Skeletal muscle tissue (tissue), 5 donors: ENCODE results near the gene PMP22. TPM values are rescaled to one million over a fixed set of nuclear protein-coding genes. Genes with fewer than 3 reads are reported as not detected.

Source experiments
- H3K27ac ChIP-seq: one replicate; pipeline ENCODE4 v1.7.0; 2013; ENCODE audit warnings: mild to moderate bottlenecking, low read depth, low read length, inconsistent platforms
- H3K27me3 ChIP-seq, 3 donors: one replicate each; pipeline ENCODE4 v1.7.0; 2013; ENCODE audit warnings: low read length in 3 of 3; ENCODE audit not compliant: control insufficient read depth in 3 of 3, insufficient read depth in 3 of 3
- H3K36me3 ChIP-seq, 3 donors: one replicate each; pipeline ENCODE4 v1.7.0; 2013; ENCODE audit warnings: low read length in 3 of 3; ENCODE audit not compliant: control insufficient read depth in 3 of 3, insufficient read depth in 3 of 3
- H3K4me1 ChIP-seq, 3 donors: one replicate each; pipeline ENCODE4 v1.7.0; 2013; ENCODE audit warnings: low read length in 3 of 3, mild to moderate bottlenecking in 3 of 3; ENCODE audit not compliant: control insufficient read depth in 3 of 3, insufficient read depth in 3 of 3
- H3K4me3 ChIP-seq, 3 donors: one replicate each; pipeline ENCODE4 v1.7.0; 2013; ENCODE audit warnings: low read length in 3 of 3
- H3K9ac ChIP-seq, 3 donors: one replicate each; pipeline ENCODE4 v1.7.0; 2013; ENCODE audit warnings: low read length in 3 of 3, mild to moderate bottlenecking in 3 of 3, moderate library complexity in 2 of 3, low read depth in 1 of 3
- H3K9me3 ChIP-seq, 3 donors: one replicate each; pipeline ENCODE4 v1.7.0; 2013; ENCODE audit warnings: low read length in 3 of 3; ENCODE audit not compliant: control insufficient read depth in 3 of 3
- small RNA-seq: library from RNA; depleted of rRNA; stranded (forward); fragments of <200 nt; gene quantifications from one replicate; pipeline ENCODE3, GENCODE V24; 2014
- total RNA-seq: library from RNA; depleted of rRNA; stranded (reverse); fragments of >200 nt; gene quantifications from one replicate; pipeline ENCODE4 v1.2.3, GENCODE V29; 2014
- donor health status: Osteomylitis.

The PMP22 gene
- total RNA-seq, 1 donor from 2014 or later = 92.9 TPM

DNA sequence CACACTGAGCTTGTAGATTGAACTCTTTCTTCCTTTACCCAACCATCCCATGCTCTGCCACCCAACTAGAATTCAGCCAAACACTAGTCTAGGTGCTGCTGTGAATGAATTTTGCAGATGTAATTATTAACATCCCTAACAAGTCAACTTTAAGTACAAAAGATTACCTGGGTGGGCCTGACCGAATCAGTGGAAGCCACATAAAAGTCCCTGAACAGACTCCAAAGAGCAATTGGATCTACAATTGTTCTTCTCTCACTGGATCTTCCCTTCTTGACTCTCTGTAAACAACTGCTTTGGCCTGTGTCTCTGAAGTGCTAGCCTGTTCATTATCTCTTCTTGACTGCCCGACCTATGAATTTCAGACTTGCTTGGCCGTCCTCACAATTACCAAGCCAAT is 67.9 kb downstream of the PMP22 start:
- Histone ChIP-seq H3K27me3 (no peaks in the 10 kb centered on the region), H3K9ac (no peak overlapping the region), H3K9me3 (peaks cover 0 to 4% (median 0%) of the 10 kb centered on the region in 3 donors), H3K27ac (no peak overlapping the region), H3K4me3 (no peak overlapping the region), H3K4me1 (peaks cover 0 to 10% (median 0%) of the 10 kb centered on the region in 3 donors), H3K36me3 (no peaks in the 10 kb centered on the region)

GRCh38 chr17:15194859-15195277 is 70.3 kb downstream of the PMP22 start:
- H3K36me3 ChIP-seq = no peaks in the 10 kb centered on the region
- peaks cover 0 to 4% (median 0%) of the 10 kb centered on the region in 3 donors for H3K9me3 ChIP-seq
- H3K27ac ChIP-seq = no peak overlapping the region
- peaks cover 0 to 10% (median 0%) of the 10 kb centered on the region in 3 donors for H3K4me1 ChIP-seq
- H3K27me3 ChIP-seq = no peaks in the 10 kb centered on the region
- H3K4me3 ChIP-seq = no peak overlapping the region
- no peak overlapping the region for H3K9ac ChIP-seq

DNA sequence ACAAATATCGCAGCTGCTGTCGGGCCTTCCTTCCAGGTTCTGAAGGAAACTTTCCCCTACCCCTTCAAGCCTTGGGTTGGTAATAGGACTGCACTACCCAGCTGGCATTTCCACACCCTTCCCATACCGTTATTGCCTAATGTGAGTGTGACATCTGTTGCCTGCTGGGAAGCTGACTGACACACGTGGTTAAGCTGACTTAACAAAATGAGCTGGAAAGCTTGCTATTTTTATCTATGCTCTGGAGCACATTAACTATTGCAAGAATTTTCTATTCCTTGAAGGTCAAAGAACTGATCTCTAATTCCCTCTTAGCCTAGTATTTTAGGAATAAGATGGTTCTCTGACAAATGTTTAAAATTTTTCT is 79.5 kb downstream of the PMP22 start:
- peak overlapping the region; percentile 78 for H3K27ac ChIP-seq
- no peak overlapping the region for H3K9ac ChIP-seq
- peaks cover 8 to 18% (median 11%) of the 10 kb centered on the region in 3 donors for H3K4me1 ChIP-seq
- peak overlapping the region in 2 of 3 donors; percentile 12 to 15 for H3K4me3 ChIP-seq
- no peaks in the 10 kb centered on the region for H3K9me3 ChIP-seq
- H3K36me3 ChIP-seq = no peaks in the 10 kb centered on the region
- no peaks in the 10 kb centered on the region for H3K27me3 ChIP-seq

GRCh38 chr17:15184872-15185624 is 80.1 kb downstream of the PMP22 start:
- Histone ChIP-seq H3K9ac (no peak overlapping the region), H3K27ac (peak overlapping the region; percentile 78), H3K27me3 (no peaks in the 10 kb centered on the region), H3K9me3 (no peaks in the 10 kb centered on the region), H3K4me3 (peak overlapping the region in 2 of 3 donors; percentile 12 to 15), H3K4me1 (peaks cover 8 to 18% (median 11%) of the 10 kb centered on the region in 3 donors), H3K36me3 (no peaks in the 10 kb centered on the region)

DNA sequence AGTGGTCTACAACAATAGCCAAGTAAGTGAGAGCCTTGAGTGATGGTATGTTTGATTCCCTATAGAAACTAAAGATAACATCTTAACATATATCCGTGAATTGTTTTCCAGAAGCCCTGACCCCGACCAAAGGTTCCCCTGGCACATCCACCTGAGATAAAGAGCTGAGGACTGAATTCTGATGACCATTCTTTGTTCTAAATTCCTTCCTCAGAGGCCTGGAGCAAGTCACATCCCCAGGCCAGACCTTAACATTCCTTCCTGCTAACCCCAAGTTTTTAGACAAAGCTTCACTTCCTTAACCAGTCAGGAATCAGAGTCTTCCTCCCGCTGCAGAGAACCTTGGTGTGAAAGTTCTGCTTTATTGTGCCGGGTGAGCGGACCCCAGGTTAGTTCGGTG is 83.3 kb downstream of the PMP22 start:
- H3K9me3 ChIP-seq = no peaks in the 10 kb centered on the region
- H3K9ac ChIP-seq = no peak overlapping the region
- no peaks in the 10 kb centered on the region for H3K27me3 ChIP-seq
- H3K4me1 ChIP-seq = peaks cover 8 to 16% (median 11%) of the 10 kb centered on the region in 3 donors
- no peak overlapping the region for H3K27ac ChIP-seq
- H3K4me3 ChIP-seq = no peak overlapping the region
- H3K36me3 ChIP-seq = no peaks in the 10 kb centered on the region

DNA sequence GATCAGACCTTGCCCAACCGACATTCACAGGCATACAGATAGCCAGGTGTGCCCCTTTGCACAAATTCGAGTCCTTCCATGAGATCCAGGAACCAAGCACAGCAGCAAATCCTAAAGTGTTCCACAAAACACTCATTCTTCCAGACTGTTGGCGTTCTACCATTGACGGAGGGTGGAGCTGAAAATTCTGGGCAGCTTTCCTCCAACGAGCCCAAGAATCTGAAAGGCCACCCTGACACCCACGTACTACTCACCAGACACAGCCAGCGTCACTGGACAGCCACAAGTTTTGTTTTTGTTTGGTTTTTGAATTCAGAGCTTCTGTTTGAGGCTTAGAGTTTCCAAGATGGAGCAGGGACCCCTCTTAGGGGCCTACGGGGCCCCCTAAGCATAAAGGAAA is 83.8 kb downstream of the PMP22 start:
- no peaks in the 10 kb centered on the region for H3K27me3 ChIP-seq
- H3K9me3 ChIP-seq = no peaks in the 10 kb centered on the region
- peaks cover 8 to 11% (median 8%) of the 10 kb centered on the region in 3 donors for H3K4me1 ChIP-seq
- no peaks in the 10 kb centered on the region for H3K36me3 ChIP-seq
- H3K9ac ChIP-seq = no peak overlapping the region
- no peak overlapping the region for H3K27ac ChIP-seq
- no peak overlapping the region for H3K4me3 ChIP-seq

DNA sequence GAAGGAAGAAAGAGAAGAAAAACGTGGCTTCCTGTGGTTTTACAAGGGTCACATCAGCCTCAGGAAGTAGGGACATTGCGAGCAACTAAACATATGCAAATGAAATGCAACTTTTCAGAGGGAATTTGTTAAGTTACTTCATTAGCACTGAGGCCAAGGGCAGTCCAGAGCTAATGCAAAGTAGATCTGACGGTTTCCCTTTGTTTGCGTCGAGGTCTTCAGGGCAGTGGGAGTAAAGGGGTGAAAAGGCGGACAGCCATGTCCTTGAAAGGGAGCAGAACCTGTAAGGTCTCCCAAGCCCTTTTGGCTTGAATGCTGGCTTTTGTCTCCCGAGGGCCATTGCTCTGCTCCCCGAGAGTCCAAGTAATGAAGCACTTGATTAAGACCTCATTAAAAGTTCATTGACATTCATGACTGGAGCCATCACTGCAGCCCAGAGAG is 85.0 kb downstream of the PMP22 start:
- Histone ChIP-seq H3K4me3 (no peak overlapping the region), H3K9ac (no peak overlapping the region), H3K27ac (no peak overlapping the region), H3K27me3 (no peaks in the 10 kb centered on the region), H3K36me3 (no peaks in the 10 kb centered on the region), H3K4me1 (peaks cover 2 to 3% (median 3%) of the 10 kb centered on the region in 3 donors), H3K9me3 (no peaks in the 10 kb centered on the region)

Small RNAs within 50 kb of the gene (small RNA-seq; reads per million reads assigned to genes)
- gene MIR4731 (not detected), gene RNU6-799P (not detected)

Other genes with a start within 250 kb of the PMP22 start
- not detected for gene TEKT3, start 76.3 kb upstream of the PMP22 start, total RNA-seq
- 1.6 TPM for gene CDRT4, start 202.3 kb upstream of the PMP22 start, total RNA-seq